Measurements from ENCODE around the gene MFAP3L.

The MFAP3L gene

GRCh38 chr4:169996379-169997240 lies 29.6 kb downstream of the MFAP3L start:
- Histone ChIP-seq H3K27ac (no peak overlapping the region), H3K4me3 (no peak overlapping the region)

DNA sequence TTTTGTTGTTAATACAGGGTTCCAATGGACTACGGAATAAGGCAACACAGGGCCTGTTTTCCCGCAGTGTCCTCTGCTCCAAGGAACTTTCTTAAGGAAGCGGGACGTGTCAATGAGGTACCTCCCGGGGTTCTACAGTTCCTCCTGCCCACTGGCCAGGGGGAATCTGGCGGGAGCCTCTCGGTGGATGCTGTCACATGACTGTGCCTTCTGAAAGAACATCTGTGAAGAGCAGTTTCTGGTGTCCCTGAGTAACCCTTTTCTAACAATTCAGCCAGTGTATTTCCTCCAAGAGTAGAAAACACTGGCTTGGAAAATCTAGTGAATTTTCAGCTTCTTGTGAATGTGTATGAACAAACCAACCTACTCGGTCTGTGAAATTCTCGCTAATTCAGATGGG lies 32.7 kb downstream of the MFAP3L start:
- Histone ChIP-seq H3K27ac (no peak overlapping the region), H3K4me3 (no peak overlapping the region)

- Histone ChIP-seq H3K4me3 (no peak overlapping the region), H3K27ac (no peak overlapping the region)
Observed at GRCh38 chr4:169988252-169988651, 37.9 kb downstream of the MFAP3L start.

- H3K27ac ChIP-seq, result no peak overlapping the region
- H3K4me3 ChIP-seq, result no peak overlapping the region
Observed at GRCh38 chr4:169987327-169988228, 38.6 kb downstream of the MFAP3L start.

GRCh38 chr4:169986369-169986768 lies 39.8 kb downstream of the MFAP3L start:
- H3K27ac ChIP-seq, result no peak overlapping the region
- H3K4me3 ChIP-seq, result no peak overlapping the region

DNA sequence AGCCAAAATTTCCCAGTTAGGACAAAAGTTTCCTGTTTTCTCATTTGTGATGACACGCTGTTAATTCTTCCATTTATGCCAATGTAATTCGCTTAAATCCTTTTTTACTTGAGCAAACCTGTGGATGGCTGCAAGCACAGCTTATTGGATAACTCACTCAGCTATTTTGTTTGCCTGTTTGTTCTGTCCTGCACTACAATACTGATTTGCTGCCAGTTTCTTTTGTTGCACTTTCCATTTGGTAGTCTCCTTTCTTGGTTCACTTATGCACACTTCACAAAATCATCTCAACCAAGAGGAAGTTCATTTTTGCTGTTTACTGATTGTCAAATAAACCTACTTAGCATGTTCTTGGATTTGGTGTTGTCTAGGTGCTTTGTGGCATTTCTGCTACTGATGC lies 40.3 kb downstream of the MFAP3L start:
- Histone ChIP-seq H3K4me3 (no peak overlapping the region), H3K27ac (no peak overlapping the region)

DNA sequence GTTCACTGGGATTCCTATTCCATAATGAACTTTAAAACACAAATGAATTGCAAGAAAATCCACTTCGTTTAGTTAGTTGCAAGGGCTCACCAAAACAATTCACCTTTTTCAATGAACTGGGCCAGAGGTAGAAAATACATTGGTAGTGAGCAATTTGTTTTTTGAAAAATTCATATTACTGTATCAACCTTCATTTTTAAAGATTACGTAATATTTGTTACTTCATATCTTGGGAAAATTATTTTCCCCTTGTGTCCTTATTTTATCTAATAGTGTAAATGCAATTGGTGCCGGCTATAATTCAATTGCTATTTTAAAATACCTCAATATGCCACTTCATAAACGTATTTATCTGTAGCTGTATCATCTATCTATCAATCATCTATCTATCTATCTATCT lies 41.5 kb downstream of the MFAP3L start:
- Histone ChIP-seq H3K27ac (no peak overlapping the region), H3K4me3 (no peak overlapping the region)

GRCh38 chr4:169984173-169984572 lies 42.0 kb downstream of the MFAP3L start:
- H3K4me3 ChIP-seq, result no peak overlapping the region
- H3K27ac ChIP-seq, result no peak overlapping the region

DNA sequence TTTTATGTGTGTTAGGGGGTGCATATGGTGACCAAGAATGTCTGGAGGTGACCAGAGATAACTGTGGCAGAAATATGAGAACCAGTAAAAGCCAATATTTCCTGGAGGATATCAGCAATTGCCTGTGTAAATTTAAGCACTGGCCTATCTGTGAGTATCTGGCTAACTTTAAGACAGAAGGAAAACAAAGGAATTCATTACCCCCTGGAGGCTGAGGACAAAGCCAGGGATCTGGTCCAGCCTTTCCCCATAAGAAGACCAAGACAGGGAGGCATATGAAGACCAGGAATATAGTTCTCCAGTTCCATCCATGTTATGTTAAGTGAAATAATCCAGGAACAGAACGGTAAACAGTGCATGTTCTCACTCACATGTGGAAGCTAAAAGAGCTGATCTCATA lies 49.2 kb downstream of the MFAP3L start:
- no peak overlapping the region for H3K4me3 ChIP-seq

GRCh38 chr4:169975838-169976796 lies 50.1 kb downstream of the MFAP3L start:
- H3K27ac ChIP-seq, result no peak overlapping the region
- no peak overlapping the region for H3K4me3 ChIP-seq

More for the DNA sequence above, 49.2 kb downstream of the MFAP3L start:
- H3K27ac ChIP-seq, result no peak overlapping the region

DNA sequence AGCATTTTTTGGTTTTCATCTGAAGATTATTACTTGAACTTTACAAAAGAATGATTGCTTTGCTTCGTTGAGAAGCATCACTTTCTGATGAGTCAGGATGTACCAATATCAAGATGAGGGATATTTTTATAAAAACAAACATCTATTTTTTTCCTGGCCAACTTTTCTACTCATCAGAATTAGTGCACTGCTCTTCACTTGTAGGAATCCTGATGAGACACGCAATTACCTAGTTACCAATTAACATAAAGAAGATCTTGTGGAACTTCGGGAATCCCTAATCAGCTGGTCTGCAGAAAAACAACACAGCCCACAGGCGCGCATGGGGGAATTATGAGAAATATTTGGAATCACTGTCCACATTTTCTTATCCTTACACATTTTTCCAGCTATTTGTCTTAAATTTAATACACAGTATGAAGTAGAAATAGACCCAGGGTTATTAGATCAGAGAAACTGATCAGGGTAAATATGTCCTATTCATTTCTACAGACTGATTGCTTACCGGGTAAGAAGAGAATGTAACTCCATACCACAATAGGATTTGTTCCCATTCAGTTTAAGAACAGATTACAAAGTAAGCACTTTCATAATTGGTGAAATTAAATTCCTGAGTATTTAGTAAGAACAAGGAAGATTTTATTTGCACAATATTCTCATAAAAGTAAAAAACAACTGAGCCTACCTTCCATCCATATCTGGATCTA lies 50.9 kb downstream of the MFAP3L start:
- Histone ChIP-seq H3K27ac (no peak overlapping the region), H3K4me3 (no peak overlapping the region)

- Histone ChIP-seq H3K4me3 (no peak overlapping the region), H3K27ac (no peak overlapping the region)
Observed at GRCh38 chr4:169971456-169972015, 54.7 kb downstream of the MFAP3L start.

- no peak overlapping the region for H3K27ac ChIP-seq
Observed at GRCh38 chr4:169968999-169969398, 57.2 kb downstream of the MFAP3L start.

GRCh38 chr4:169963998-169964397 lies 62.2 kb downstream of the MFAP3L start:
- H3K4me3 ChIP-seq, result no peak overlapping the region

More at GRCh38 chr4:169968999-169969398, 57.2 kb downstream of the MFAP3L start:
- no peak overlapping the region for H3K4me3 ChIP-seq

GRCh38 chr4:169959254-169959653 lies 66.9 kb downstream of the MFAP3L start:
- no peak overlapping the region for H3K27ac ChIP-seq
- no peak overlapping the region for H3K4me3 ChIP-seq

More at GRCh38 chr4:169963998-169964397, 62.2 kb downstream of the MFAP3L start:
- H3K27ac ChIP-seq, result no peak overlapping the region

DNA sequence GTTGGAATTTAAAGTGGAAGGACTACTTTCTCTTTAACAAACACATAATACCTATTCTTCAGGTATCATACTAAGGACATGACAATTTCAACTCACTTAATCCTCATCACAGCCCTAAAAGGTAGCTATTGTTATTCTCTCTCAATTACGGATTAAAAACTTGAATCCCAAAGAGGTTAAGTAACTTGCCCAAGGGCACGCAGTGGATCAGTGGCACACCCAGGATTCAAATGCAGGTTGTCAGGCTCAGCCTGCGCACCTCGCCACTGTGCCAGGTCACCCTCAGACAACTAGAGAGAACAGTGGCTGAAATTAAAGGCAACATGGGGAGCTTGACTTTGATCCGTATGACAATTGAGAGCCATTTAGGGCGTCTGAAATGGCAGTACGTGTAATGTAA lies 67.6 kb downstream of the MFAP3L start:
- H3K4me3 ChIP-seq, result no peak overlapping the region

DNA sequence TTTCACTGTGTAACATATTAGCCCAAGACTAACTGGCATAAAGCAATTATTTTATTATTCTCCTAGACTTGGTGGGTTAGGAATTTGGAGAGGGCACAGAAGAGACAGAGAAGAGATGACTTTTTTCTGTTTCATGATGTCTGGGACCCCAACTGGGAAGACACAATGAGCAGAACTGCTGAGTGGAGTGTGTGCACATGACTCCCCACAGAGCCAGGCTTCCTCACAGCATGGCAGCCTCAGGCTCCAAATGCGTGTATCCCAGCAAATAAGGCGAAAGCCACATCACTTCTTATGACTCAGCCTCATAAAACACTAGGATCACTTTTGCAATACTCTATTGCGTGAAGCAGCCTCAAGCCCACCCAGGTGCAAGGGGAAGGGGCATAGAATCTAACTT lies 68.4 kb downstream of the MFAP3L start:
- H3K4me3 ChIP-seq, result no peak overlapping the region

More for the DNA sequence above, 67.6 kb downstream of the MFAP3L start:
- H3K27ac ChIP-seq, result no peak overlapping the region

DNA sequence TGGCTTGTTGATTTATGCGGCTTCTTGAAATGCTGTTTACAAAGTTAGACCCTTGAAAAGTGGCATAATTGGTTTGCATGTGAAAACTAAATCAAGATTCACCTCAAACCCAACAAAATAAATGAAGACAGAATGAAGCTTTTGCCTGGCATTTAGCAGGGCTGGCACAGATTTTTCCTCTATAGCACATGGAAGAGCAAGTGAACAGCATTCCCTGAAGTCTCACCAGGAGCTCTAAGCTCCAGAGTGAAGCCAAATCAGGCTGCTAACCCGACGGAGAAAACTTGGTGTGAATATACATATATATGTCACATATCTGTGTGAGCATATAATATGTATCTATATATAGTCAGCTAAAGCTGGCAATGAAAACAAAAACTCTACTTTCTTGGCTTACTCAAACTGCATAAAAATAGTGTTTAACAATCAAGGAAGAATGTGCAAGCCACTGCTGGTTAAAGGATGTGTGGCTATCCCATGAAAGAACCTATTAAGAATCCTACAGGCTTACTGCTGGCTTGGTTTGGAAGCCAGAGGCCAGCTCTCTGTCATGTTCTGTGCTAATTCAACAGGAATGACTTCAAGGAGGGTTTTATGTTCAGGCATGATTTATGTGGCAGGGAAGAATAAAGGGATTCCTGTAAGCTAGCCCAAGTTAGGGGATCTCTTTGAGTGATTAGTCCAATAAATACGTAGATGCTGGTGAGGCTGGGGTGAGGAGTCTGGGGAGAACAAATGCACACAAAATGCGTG lies 69.9 kb downstream of the MFAP3L start:
- H3K27ac ChIP-seq, result no peak overlapping the region

More for the DNA sequence above, 68.4 kb downstream of the MFAP3L start:
- H3K27ac ChIP-seq, result no peak overlapping the region

More for the DNA sequence above, 69.9 kb downstream of the MFAP3L start:
- no peak overlapping the region for H3K4me3 ChIP-seq
